Activated naive CD4-positive, alpha-beta T cell treated with anti-CD3 and anti-CD28 coated beads, Interleukin-2, amount 10 ng/mL, durations not matched to agents 7 days and 5 days (primary cell): ENCODE results near the gene CD1B.
"Not testable (repeated sequence)": the region's sequence is repeated elsewhere in the genome, so short reads cannot be mapped to it uniquely, and the experiment has no call there.

Experiments used
- CTCF ChIA-PET: fragments of 350-600 bp; sonication (Branson Sonifier 250); formaldehyde crosslinking; loops from one replicate; lab custom pipeline; 2021; ENCODE audit warnings: antibody characterized with exemption; lab: Charles Lee
- DNase-seq: peaks from one replicate; pipeline ENCODE4 v3.0.0-alpha.2; 2020
- H3K27ac Mint-ChIP-seq: one replicate; pipeline ENCODE4 v1.8.0; 2021; ENCODE audit warnings: mild to moderate bottlenecking, moderate library complexity, mixed read lengths
- H3K27me3 Mint-ChIP-seq: one replicate; pipeline ENCODE4 v1.8.0; 2021; ENCODE audit warnings: mild to moderate bottlenecking, mixed read lengths
- H3K36me3 Mint-ChIP-seq: one replicate; pipeline ENCODE4 v1.8.0; 2021; ENCODE audit warnings: mixed read lengths
- H3K4me1 Mint-ChIP-seq: one replicate; pipeline ENCODE4 v1.8.0; 2021; ENCODE audit warnings: mixed read lengths
- H3K4me3 Mint-ChIP-seq: one replicate; pipeline ENCODE4 v1.8.0; 2021; ENCODE audit warnings: mild to moderate bottlenecking, moderate library complexity, mixed read lengths
- H3K9me3 Mint-ChIP-seq: one replicate; pipeline ENCODE4 v1.8.0; 2021; ENCODE audit warnings: mixed read lengths

Gene CD1B

GRCh38 chr1:158290321-158290844 lies 40.9 kb downstream of the CD1B start:
- no peak for DNase-seq
- Mint-ChIP-seq H3K9me3 (no peaks in the 10 kb centered on the region), H3K4me3 (no peak overlapping the region), H3K27me3 (peaks cover 4% of the 10 kb centered on the region), H3K4me1 (peaks cover 10% of the 10 kb centered on the region), H3K36me3 (no peaks in the 10 kb centered on the region), H3K27ac (no peak overlapping the region)
- CTCF ChIA-PET: no interaction called here

- Mint-ChIP-seq H3K9me3 (no peaks in the 10 kb centered on the region), H3K36me3 (no peaks in the 10 kb centered on the region), H3K27me3 (peaks cover 4% of the 10 kb centered on the region), H3K27ac (no peak within 1 kb of the TSS), H3K4me3 (no peak within 1 kb of the TSS), H3K4me1 (peaks cover 11% of the 10 kb centered on the region)
- DNase-seq: no peak
- CTCF ChIA-PET: no interaction called here
Observed at GRCh38 chr1:158289811-158290210, 41.5 kb downstream of the CD1B start, which contains the start of gene CD1C. CD1C (plus strand) TSS chr1:158289923; CDS start chr1:158290065, 142 bp downstream.

- Mint-ChIP-seq H3K27ac (no peak overlapping the region), H3K36me3 (no peaks in the 10 kb centered on the region), H3K4me3 (no peak overlapping the region), H3K9me3 (peaks cover 1% of the 10 kb centered on the region), H3K4me1 (peaks cover 11% of the 10 kb centered on the region), H3K27me3 (peaks cover 7% of the 10 kb centered on the region)
- no peak for DNase-seq
- CTCF ChIA-PET: no interaction called here
Observed at GRCh38 chr1:158286941-158287346, 44.4 kb downstream of the CD1B start.

- Mint-ChIP-seq H3K9me3 (peaks cover 5% of the 10 kb centered on the region), H3K36me3 (no peaks in the 10 kb centered on the region), H3K27me3 (peaks cover 7% of the 10 kb centered on the region), H3K27ac (no peak overlapping the region), H3K4me1 (peaks cover 11% of the 10 kb centered on the region), H3K4me3 (no peak overlapping the region)
- CTCF ChIA-PET: no interaction called here
- DNase-seq: no peak
Observed at GRCh38 chr1:158286487-158286886, 44.8 kb downstream of the CD1B start.

GRCh38 chr1:158285756-158286241 lies 45.5 kb downstream of the CD1B start:
- Mint-ChIP-seq H3K9me3 (peaks cover 7% of the 10 kb centered on the region), H3K27ac (no peak overlapping the region), H3K36me3 (no peaks in the 10 kb centered on the region), H3K4me1 (peaks cover 11% of the 10 kb centered on the region), H3K27me3 (peaks cover 7% of the 10 kb centered on the region), H3K4me3 (no peak overlapping the region)
- CTCF ChIA-PET: no interaction called here
- no peak for DNase-seq

- Mint-ChIP-seq H3K4me3 (no peak overlapping the region), H3K27ac (no peak overlapping the region), H3K4me1 (peaks cover 11% of the 10 kb centered on the region), H3K9me3 (peaks cover 7% of the 10 kb centered on the region), H3K27me3 (peaks cover 7% of the 10 kb centered on the region), H3K36me3 (no peaks in the 10 kb centered on the region)
- DNase-seq: no peak
- CTCF ChIA-PET: no interaction called here
Observed at GRCh38 chr1:158283965-158284364, 47.4 kb downstream of the CD1B start.

GRCh38 chr1:158282421-158282820 lies 48.9 kb downstream of the CD1B start:
- H3K9me3 Mint-ChIP-seq, H3K27ac Mint-ChIP-seq, CTCF ChIA-PET, H3K4me3 Mint-ChIP-seq, H3K36me3 Mint-ChIP-seq, H3K27me3 Mint-ChIP-seq, DNase-seq: not testable (repeated sequence)
- peaks cover 11% of the 10 kb centered on the region for H3K4me1 Mint-ChIP-seq
